Measurements from ENCODE around the gene ZBTB38. TPM values are rescaled to one million over a fixed set of nuclear protein-coding genes. Genes with fewer than 3 reads are reported as not detected.
A peak's percentile ranks its signal among the peaks of the same experiment; 100 is the strongest.

The ZBTB38 gene
- 10 to 100 TPM; 16.3 to 18.6 TPM for total RNA-seq

- Mint-ChIP-seq H3K9me3 (peaks cover 2% of the 10 kb centered on the region), H3K36me3 (ENCODE audit: low read depth) (no peaks in the 10 kb centered on the region), H3K4me1 (ENCODE audit: low read depth) (peaks cover 15% of the 10 kb centered on the region), H3K27me3 (ENCODE audit: low read depth) (no peaks in the 10 kb centered on the region), H3K27ac (no peak within 1 kb of the TSS), H3K4me3 (no peak within 1 kb of the TSS)
- DNase-seq, result no peak
- intact Hi-C loops (cut with micrococcal nuclease), result loop anchor here (10.0 kb wide), 1 partner anchor 277 kb away; no protein-coding TSS in a partner anchor
- CTCF ChIA-PET, result interaction anchor here (0.7 to 2.7 kb wide), 3 partner anchors 17 to 92 kb away, joined by 3 to 10 read pairs (median 3); no protein-coding TSS in a partner anchor
These were observed at the start of gene ZBTB38 for GRCh38 chr3:141368062-141368924. Gene ZBTB38, plus strand, starts transcription at chr3:141368504. Its CDS starts 73,885 bp downstream, at chr3:141442389.

- no peaks in the 10 kb centered on the region for H3K27me3 Mint-ChIP-seq (ENCODE audit: low read depth)
- CTCF ChIA-PET, result interaction anchor here (0.8 to 1.5 kb wide), 4 partner anchors 9 to 133 kb away, joined by 4 to 6 read pairs (median 4); no protein-coding TSS in a partner anchor
- H3K4me3 Mint-ChIP-seq, result no peak overlapping the region
- DNase-seq, result no peak
- peaks cover 23% of the 10 kb centered on the region for H3K4me1 Mint-ChIP-seq (ENCODE audit: low read depth)
- peak overlapping the region; percentile 38 for H3K27ac Mint-ChIP-seq
- H3K36me3 Mint-ChIP-seq (ENCODE audit: low read depth), result peaks cover 7% of the 10 kb centered on the region
- peaks cover 10% of the 10 kb centered on the region for H3K9me3 Mint-ChIP-seq
- intact Hi-C loops (cut with micrococcal nuclease), result no loop called here
These were observed 47.8 kb upstream of the ZBTB38 start for GRCh38 chr3:141320399-141321108.

GRCh38 chr3:141321109-141321497, 47.2 kb upstream of the ZBTB38 start:
- no peak for DNase-seq
- Mint-ChIP-seq H3K36me3 (ENCODE audit: low read depth) (peaks cover 7% of the 10 kb centered on the region), H3K4me1 (ENCODE audit: low read depth) (peaks cover 23% of the 10 kb centered on the region), H3K4me3 (no peak overlapping the region), H3K9me3 (peaks cover 10% of the 10 kb centered on the region), H3K27ac (peak overlapping the region; percentile 12), H3K27me3 (ENCODE audit: low read depth) (no peaks in the 10 kb centered on the region)
- intact Hi-C loops (cut with micrococcal nuclease), result no loop called here
- CTCF ChIA-PET, result interaction anchor here (0.8 to 1.5 kb wide), 4 partner anchors 9 to 132 kb away, joined by 4 to 6 read pairs (median 4); no protein-coding TSS in a partner anchor

- Mint-ChIP-seq H3K9me3 (peaks cover 10% of the 10 kb centered on the region), H3K4me3 (no peak overlapping the region), H3K36me3 (ENCODE audit: low read depth) (peaks cover 7% of the 10 kb centered on the region), H3K4me1 (ENCODE audit: low read depth) (peaks cover 36% of the 10 kb centered on the region), H3K27me3 (ENCODE audit: low read depth) (no peaks in the 10 kb centered on the region), H3K27ac (no peak overlapping the region)
- intact Hi-C loops (cut with micrococcal nuclease), result no loop called here
- CTCF ChIA-PET, result interaction anchor here (0.5 to 2.5 kb wide), 4 partner anchors 10 to 37 kb away, joined by 3 to 17 read pairs (median 4); no protein-coding TSS in a partner anchor
- no peak for DNase-seq
These were observed 44.2 kb upstream of the ZBTB38 start for GRCh38 chr3:141323936-141324704.

- CTCF ChIA-PET, result interaction anchor here (0.9 kb wide), 1 partner anchor 34 kb away, joined by 3 read pairs; no protein-coding TSS in a partner anchor
- intact Hi-C loops (cut with micrococcal nuclease), result no loop called here
- Mint-ChIP-seq H3K27me3 (ENCODE audit: low read depth) (no peaks in the 10 kb centered on the region), H3K4me1 (ENCODE audit: low read depth) (peaks cover 22% of the 10 kb centered on the region), H3K36me3 (ENCODE audit: low read depth) (no peaks in the 10 kb centered on the region), H3K9me3 (no peaks in the 10 kb centered on the region), H3K4me3 (no peak overlapping the region), H3K27ac (no peak overlapping the region)
- no peak for DNase-seq
These were observed 42.2 kb upstream of the ZBTB38 start for GRCh38 chr3:141326123-141326522.

GRCh38 chr3:141326626-141327025, 41.7 kb upstream of the ZBTB38 start:
- Mint-ChIP-seq H3K27ac (no peak overlapping the region), H3K4me1 (ENCODE audit: low read depth) (peaks cover 18% of the 10 kb centered on the region), H3K27me3 (ENCODE audit: low read depth) (no peaks in the 10 kb centered on the region), H3K9me3 (no peaks in the 10 kb centered on the region), H3K4me3 (no peak overlapping the region), H3K36me3 (ENCODE audit: low read depth) (no peaks in the 10 kb centered on the region)
- intact Hi-C loops (cut with micrococcal nuclease), result no loop called here
- no peak for DNase-seq
- CTCF ChIA-PET, result interaction anchor here (0.9 kb wide), 1 partner anchor 34 kb away, joined by 3 read pairs; no protein-coding TSS in a partner anchor

- no peaks in the 10 kb centered on the region for H3K9me3 Mint-ChIP-seq
- intact Hi-C loops (cut with micrococcal nuclease), result no loop called here
- H3K27ac Mint-ChIP-seq, result peak overlapping the region; percentile 33
- CTCF ChIA-PET, result interaction anchor here (1.1 to 1.3 kb wide), 2 partner anchors 26 to 32 kb away, joined by 4 read pairs; no protein-coding TSS in a partner anchor
- no peaks in the 10 kb centered on the region for H3K27me3 Mint-ChIP-seq (ENCODE audit: low read depth)
- peak; percentile 47 for DNase-seq
- no peaks in the 10 kb centered on the region for H3K36me3 Mint-ChIP-seq (ENCODE audit: low read depth)
- H3K4me3 Mint-ChIP-seq, result no peak overlapping the region
- H3K4me1 Mint-ChIP-seq (ENCODE audit: low read depth), result peaks cover 13% of the 10 kb centered on the region
These were observed 39.8 kb upstream of the ZBTB38 start for GRCh38 chr3:141328286-141329166.

GRCh38 chr3:141330235-141330634, 38.1 kb upstream of the ZBTB38 start:
- DNase-seq, result no peak
- no peaks in the 10 kb centered on the region for H3K9me3 Mint-ChIP-seq
- intact Hi-C loops (cut with micrococcal nuclease), result no loop called here
- H3K4me3 Mint-ChIP-seq, result no peak overlapping the region
- peaks cover 13% of the 10 kb centered on the region for H3K4me1 Mint-ChIP-seq (ENCODE audit: low read depth)
- CTCF ChIA-PET, result no interaction called here
- no peak overlapping the region for H3K27ac Mint-ChIP-seq
- H3K27me3 Mint-ChIP-seq (ENCODE audit: low read depth), result no peaks in the 10 kb centered on the region
- H3K36me3 Mint-ChIP-seq (ENCODE audit: low read depth), result no peaks in the 10 kb centered on the region

GRCh38 chr3:141330718-141331376, 37.5 kb upstream of the ZBTB38 start:
- H3K27me3 Mint-ChIP-seq (ENCODE audit: low read depth), result no peaks in the 10 kb centered on the region
- intact Hi-C loops (cut with micrococcal nuclease), result no loop called here
- CTCF ChIA-PET, result interaction anchor here (0.7 to 1.3 kb wide), 2 partner anchors 30 to 121 kb away, joined by 4 read pairs; no protein-coding TSS in a partner anchor
- no peaks in the 10 kb centered on the region for H3K36me3 Mint-ChIP-seq (ENCODE audit: low read depth)
- H3K27ac Mint-ChIP-seq, result no peak overlapping the region
- H3K4me1 Mint-ChIP-seq (ENCODE audit: low read depth), result peaks cover 13% of the 10 kb centered on the region
- no peaks in the 10 kb centered on the region for H3K9me3 Mint-ChIP-seq
- no peak for DNase-seq
- no peak overlapping the region for H3K4me3 Mint-ChIP-seq

GRCh38 chr3:141331377-141332318, 36.7 kb upstream of the ZBTB38 start:
- Mint-ChIP-seq H3K4me1 (ENCODE audit: low read depth) (peaks cover 11% of the 10 kb centered on the region), H3K27me3 (ENCODE audit: low read depth) (no peaks in the 10 kb centered on the region), H3K4me3 (no peak overlapping the region), H3K27ac (no peak overlapping the region), H3K36me3 (ENCODE audit: low read depth) (no peaks in the 10 kb centered on the region), H3K9me3 (no peaks in the 10 kb centered on the region)
- CTCF ChIA-PET, result interaction anchor here (0.7 to 1.3 kb wide), 2 partner anchors 29 to 121 kb away, joined by 4 read pairs; no protein-coding TSS in a partner anchor
- intact Hi-C loops (cut with micrococcal nuclease), result no loop called here
- no peak for DNase-seq

Data from activated naive CD4-positive, alpha-beta T cell treated with anti-CD3 and anti-CD28 coated beads for 36 hours (primary cell).